ENCODE data around the gene PANK4. TPM values are rescaled to one million over a fixed set of nuclear protein-coding genes. Genes with fewer than 3 reads are reported as not detected.
"Not testable (repeated sequence)": the region's sequence is repeated elsewhere in the genome, so short reads cannot be mapped to it uniquely, and the experiment has no call there.

PANK4 gene
- total and polyA plus RNA-seq, 2 donors (not counting 3 experiments of a cell fraction or from before 2014, with no cell fraction given): 22.1 to 34.0 TPM

DNA sequence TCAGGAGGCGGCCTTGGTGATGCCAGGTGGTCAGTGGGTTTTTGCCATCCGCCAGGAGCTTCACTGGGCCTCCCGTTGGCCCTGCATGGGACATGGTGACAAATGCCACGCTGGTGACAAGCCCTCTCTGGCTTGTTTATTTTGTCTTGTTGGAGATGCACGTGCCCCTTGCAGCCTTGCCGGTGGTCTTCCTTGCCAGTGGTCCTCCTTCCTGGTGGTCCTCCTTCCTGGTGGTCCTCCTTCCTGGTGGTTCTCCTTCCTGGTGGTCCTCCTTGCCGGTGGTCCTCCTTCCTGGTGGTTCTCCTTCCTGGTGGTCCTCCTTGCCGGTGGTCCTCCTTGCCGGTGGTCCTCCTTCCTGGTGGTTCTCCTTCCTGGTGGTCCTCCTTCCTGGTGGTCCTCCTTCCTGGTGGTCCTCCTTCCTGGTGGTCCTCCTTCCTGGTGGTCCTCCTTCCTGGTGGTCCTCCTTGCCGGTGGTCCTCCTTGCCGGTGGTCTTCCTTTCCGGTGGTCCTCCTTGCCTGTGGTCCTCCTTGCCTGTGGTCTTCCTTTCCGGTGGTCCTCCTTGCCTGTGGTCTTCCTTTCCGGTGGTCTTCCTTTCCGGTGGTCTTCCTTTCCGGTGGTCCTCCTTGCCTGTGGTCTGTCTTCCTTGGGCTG, 67.2 kb downstream of the PANK4 start:
- CTCF ChIA-PET; H3K36me3 ChIP-seq (ENCODE audit: control insufficient read depth in 2 of 2, extremely low read depth in 1 of 2, insufficient read depth in 2 of 2, low read length in 2 of 2); H3K9me1 ChIP-seq (replicated peaks; ENCODE audit: control insufficient read depth, extremely low read depth, insufficient read depth, low read length); H3K27me3 ChIP-seq (ENCODE audit: control insufficient read depth in 2 of 2, insufficient read depth in 2 of 2, low read length in 2 of 2); H3K27ac ChIP-seq (ENCODE audit: insufficient read depth, low read depth, low read length); H3K4me2 ChIP-seq (ENCODE audit: insufficient read depth, low read length); intact Hi-C loops (cut with micrococcal nuclease); H4K20me1 ChIP-seq (replicated peaks; ENCODE audit: control insufficient read depth, extremely low read depth, insufficient read depth, low read length); BruUV-seq (replicated peaks); H3K4me3 ChIP-seq (replicated peaks in 1 of 3; ENCODE audit: insufficient read depth in 1 of 3, low read depth in 1 of 3, low read length in 3 of 3); FAIRE-seq; H3K4me1 ChIP-seq (ENCODE audit: control insufficient read depth, extremely low read depth, insufficient read depth, low read length); DNase-seq (ENCODE audit: low read depth, low spot score); H3K9me3 ChIP-seq (replicated peaks; ENCODE audit: control insufficient read depth, insufficient read depth, low read length); dilution Hi-C loops (cut with MboI; ENCODE audit: extremely low pct_ligation_motif_present, low sequenced_read_pairs); POLR2A ChIA-PET; H2AFZ ChIP-seq (ENCODE audit: low read depth, low read length); H3K9ac ChIP-seq (replicated peaks; ENCODE audit: extremely low read depth, insufficient read depth, low read length); H3K79me2 ChIP-seq (ENCODE audit: control insufficient read depth, insufficient read depth, low read length): not testable (repeated sequence)

- ChIA-PET CTCF (no interaction called here), POLR2A (no interaction called here)
- dilution Hi-C loops (cut with MboI; ENCODE audit: extremely low pct_ligation_motif_present, low sequenced_read_pairs) (no loop called here), intact Hi-C loops (cut with micrococcal nuclease) (no loop called here)
- no peak for TF ChIP-seq EZH2 (IDR thresholded peaks at IDR 0.05; ENCODE audit: borderline replicate concordance, low read depth, low read length, severe bottlenecking)
- no peak for TF ChIP-seq POLR2AphosphoS5 (IDR thresholded peaks at IDR 0.05; ENCODE audit: insufficient read depth, low read depth, low read length)
- no peak for TF ChIP-seq CTCF (IDR thresholded peaks at IDR 0.05; ENCODE audit: extremely low read depth in 1 of 2, insufficient read depth in 1 of 2, low read depth in 1 of 2, low read length in 2 of 2)
- no peak for TF ChIP-seq MYC (IDR thresholded peaks at IDR 0.05; ENCODE audit: low read depth, low read length)
- no peak for TF ChIP-seq FOS (IDR thresholded peaks at IDR 0.05; ENCODE audit: borderline replicate concordance, insufficient read depth, low read length)
- no peak overlapping the region for H2AFZ ChIP-seq (ENCODE audit: low read depth, low read length)
- H3K9ac ChIP-seq (replicated peaks; ENCODE audit: extremely low read depth, insufficient read depth, low read length): no peak overlapping the region
- H3K27me3 ChIP-seq (ENCODE audit: control insufficient read depth in 2 of 2, insufficient read depth in 2 of 2, low read length in 2 of 2): no peaks in the 10 kb centered on the region
- no peak overlapping the region for H3K27ac ChIP-seq (ENCODE audit: insufficient read depth, low read depth, low read length)
- no peak overlapping the region for H3K4me3 ChIP-seq (replicated peaks in 1 of 3; ENCODE audit: insufficient read depth in 1 of 3, low read depth in 1 of 3, low read length in 3 of 3)
- no peaks in the 10 kb centered on the region for H4K20me1 ChIP-seq (replicated peaks; ENCODE audit: control insufficient read depth, extremely low read depth, insufficient read depth, low read length)
- DNase-seq (ENCODE audit: low read depth, low spot score) (no peak), FAIRE-seq (no peak)
- no peaks in the 10 kb centered on the region for H3K36me3 ChIP-seq (ENCODE audit: control insufficient read depth in 2 of 2, extremely low read depth in 1 of 2, insufficient read depth in 2 of 2, low read length in 2 of 2)
- no peaks in the 10 kb centered on the region for H3K9me3 ChIP-seq (replicated peaks; ENCODE audit: control insufficient read depth, insufficient read depth, low read length)
- H3K4me1 ChIP-seq (ENCODE audit: control insufficient read depth, extremely low read depth, insufficient read depth, low read length): no peaks in the 10 kb centered on the region
- H3K4me2 ChIP-seq (ENCODE audit: insufficient read depth, low read length): no peak overlapping the region
- no peaks in the 10 kb centered on the region for H3K79me2 ChIP-seq (ENCODE audit: control insufficient read depth, insufficient read depth, low read length)
- no TSS peak for BruUV-seq (replicated peaks)
- H3K9me1 ChIP-seq (replicated peaks; ENCODE audit: control insufficient read depth, extremely low read depth, insufficient read depth, low read length): no peaks in the 10 kb centered on the region
Observed at GRCh38 chr1:2458687-2459086, 67.7 kb downstream of the PANK4 start.

Other genes with a start within 250 kb of the PANK4 start
- 6.4 and 6.5 TPM in 2 replicates for gene MORN1, start 135.0 kb downstream of the PANK4 start, total RNA-seq
- gene MORN1, start 135.0 kb downstream of the PANK4 start, polyA plus RNA-seq: 3.1 and 4.3 TPM in 2 replicates
- 174 and 179 TPM in 2 replicates for gene RER1, start 134.8 kb downstream of the PANK4 start, total RNA-seq
- gene RER1, start 134.8 kb downstream of the PANK4 start, polyA plus RNA-seq: 249 and 292 TPM in 2 replicates
- gene PEX10, start 114.0 kb downstream of the PANK4 start, total RNA-seq: 23.0 and 26.7 TPM in 2 replicates
- gene PEX10, start 114.0 kb downstream of the PANK4 start, polyA plus RNA-seq: 25.1 and 31.5 TPM in 2 replicates
- 0.31 and 0.32 TPM in 2 replicates for gene PLCH2, start 50.3 kb downstream of the PANK4 start, total RNA-seq
- 0.16 and 0.19 TPM in 2 replicates for gene PLCH2, start 50.3 kb downstream of the PANK4 start, polyA plus RNA-seq
- gene HES5, start 3.7 kb upstream of the PANK4 start, total RNA-seq: not detected in 2 replicates
- 0.07 TPM in 1 of 2 replicates, not detected in the other for gene HES5, start 3.7 kb upstream of the PANK4 start, polyA plus RNA-seq
- gene TNFRSF14, start 29.8 kb upstream of the PANK4 start, total RNA-seq: 36.4 and 40.9 TPM in 2 replicates
- 49.4 and 62.5 TPM in 2 replicates for gene TNFRSF14, start 29.8 kb upstream of the PANK4 start, polyA plus RNA-seq
- gene PRXL2B, start 60.2 kb upstream of the PANK4 start, total RNA-seq: 55.8 and 56.8 TPM in 2 replicates
- 29.6 and 39.3 TPM in 2 replicates for gene PRXL2B, start 60.2 kb upstream of the PANK4 start, polyA plus RNA-seq
- 1.1 and 1.6 TPM in 2 replicates for gene MMEL1, start 106.4 kb upstream of the PANK4 start, total RNA-seq
- gene MMEL1, start 106.4 kb upstream of the PANK4 start, polyA plus RNA-seq: 1.2 and 3.4 TPM in 2 replicates

All from endothelial cell of umbilical vein (primary cell).